GM12872 (cell line): ENCODE results near the gene SV2C.

Source experiments
- TF ChIP-seq, protein P1 (sequence below): IDR thresholded peaks from 3 replicates; pipeline ENCODE4 v1.5.1; 2011; ENCODE audit warnings: low read depth, mild to moderate bottlenecking, low read length, moderate library complexity; ENCODE audit not compliant: insufficient read depth

SV2C gene

DNA sequence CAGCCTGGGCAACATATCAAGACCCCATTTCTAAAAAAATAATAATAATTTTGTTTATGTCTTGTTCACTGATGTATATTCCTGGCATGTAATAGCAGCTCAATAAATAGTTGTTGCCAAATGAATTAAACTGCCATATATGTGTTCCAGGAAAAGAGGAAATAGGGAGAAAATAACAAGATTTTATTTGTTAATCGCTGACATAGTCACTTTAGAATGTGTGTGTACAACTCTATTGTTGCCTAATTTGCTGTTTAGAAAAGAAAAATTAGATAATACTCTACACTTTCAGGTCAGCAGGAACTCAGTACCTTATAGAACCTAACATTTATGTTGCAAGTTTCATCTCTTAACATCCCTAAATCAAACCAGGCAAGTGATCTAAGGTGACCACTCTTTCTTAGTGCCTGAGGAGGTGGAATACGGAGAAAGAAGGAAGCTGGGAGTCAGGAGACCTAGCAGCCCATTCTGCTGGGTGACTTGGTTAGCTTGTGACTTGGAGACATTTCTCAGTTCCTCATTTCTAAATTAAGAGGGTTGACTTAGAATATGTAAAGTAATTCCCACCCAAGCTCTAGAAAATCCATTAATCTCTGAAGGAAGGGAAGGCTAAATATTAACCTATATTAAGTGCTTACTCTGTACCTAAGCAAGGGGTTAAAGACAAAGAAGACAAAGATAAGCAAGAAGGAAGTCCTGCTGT is 209.6 kb downstream of the SV2C start:
- TF ChIP-seq, protein P1, sequence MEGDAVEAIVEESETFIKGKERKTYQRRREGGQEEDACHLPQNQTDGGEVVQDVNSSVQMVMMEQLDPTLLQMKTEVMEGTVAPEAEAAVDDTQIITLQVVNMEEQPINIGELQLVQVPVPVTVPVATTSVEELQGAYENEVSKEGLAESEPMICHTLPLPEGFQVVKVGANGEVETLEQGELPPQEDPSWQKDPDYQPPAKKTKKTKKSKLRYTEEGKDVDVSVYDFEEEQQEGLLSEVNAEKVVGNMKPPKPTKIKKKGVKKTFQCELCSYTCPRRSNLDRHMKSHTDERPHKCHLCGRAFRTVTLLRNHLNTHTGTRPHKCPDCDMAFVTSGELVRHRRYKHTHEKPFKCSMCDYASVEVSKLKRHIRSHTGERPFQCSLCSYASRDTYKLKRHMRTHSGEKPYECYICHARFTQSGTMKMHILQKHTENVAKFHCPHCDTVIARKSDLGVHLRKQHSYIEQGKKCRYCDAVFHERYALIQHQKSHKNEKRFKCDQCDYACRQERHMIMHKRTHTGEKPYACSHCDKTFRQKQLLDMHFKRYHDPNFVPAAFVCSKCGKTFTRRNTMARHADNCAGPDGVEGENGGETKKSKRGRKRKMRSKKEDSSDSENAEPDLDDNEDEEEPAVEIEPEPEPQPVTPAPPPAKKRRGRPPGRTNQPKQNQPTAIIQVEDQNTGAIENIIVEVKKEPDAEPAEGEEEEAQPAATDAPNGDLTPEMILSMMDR, result no peak

DNA sequence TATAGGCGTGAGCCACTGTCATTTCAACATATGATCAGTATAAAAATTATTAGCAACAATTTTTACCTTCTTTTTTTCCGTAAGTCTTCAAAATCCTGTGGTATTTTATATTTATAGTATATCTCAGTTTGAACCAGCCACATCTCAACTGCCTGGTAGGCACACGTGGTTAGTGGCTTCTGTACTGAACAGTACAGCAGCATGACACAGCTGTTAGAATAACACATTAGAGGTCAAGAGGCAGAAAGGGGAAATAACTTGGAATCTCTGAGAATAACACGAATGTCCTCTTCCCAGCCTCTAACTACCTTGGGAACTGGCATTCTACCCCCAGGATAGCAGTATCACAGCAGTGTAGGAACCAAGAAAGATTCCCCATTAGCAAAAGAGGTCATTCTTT is 211.4 kb downstream of the SV2C start:
- TF ChIP-seq, protein P1, result no peak

DNA sequence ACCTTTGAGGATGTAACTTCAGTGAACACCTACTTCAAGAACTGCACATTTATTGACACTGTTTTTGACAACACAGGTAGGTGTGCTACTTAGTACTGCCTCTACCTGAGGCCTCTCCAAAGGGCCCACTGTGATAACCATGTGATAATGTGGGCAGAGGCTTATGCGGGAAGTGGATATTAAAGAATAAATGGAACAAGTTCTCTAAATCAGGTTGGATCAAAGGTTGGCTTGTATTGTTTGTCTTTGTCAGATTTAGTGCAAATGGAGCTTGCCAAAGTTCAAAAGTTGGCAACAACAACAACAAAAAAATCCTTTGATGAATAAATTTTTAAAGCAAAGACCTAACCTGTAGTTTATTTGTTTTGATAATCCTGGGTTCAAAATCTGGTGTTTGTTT is 215.7 kb downstream of the SV2C start:
- TF ChIP-seq, protein P1, result no peak

DNA sequence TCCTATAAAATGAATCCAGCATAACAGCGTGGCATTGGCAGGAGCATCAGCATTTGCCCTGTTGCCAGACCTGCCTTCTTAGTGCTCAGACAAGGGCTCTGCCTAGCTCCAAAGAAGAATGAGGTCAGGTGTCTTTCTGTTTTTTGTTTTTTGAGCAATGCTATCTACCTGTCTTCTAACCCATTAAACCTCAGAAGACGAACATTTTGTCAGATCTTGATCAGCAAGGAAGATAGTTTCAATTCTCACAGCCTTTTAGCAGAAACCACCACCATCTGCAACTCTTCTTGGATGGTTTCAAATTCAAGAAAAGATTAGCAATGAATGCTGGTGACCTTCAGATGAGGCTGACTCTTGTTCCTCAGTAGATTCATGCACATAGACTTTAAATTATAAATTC is 216.4 kb downstream of the SV2C start:
- TF ChIP-seq, protein P1, result no peak

DNA sequence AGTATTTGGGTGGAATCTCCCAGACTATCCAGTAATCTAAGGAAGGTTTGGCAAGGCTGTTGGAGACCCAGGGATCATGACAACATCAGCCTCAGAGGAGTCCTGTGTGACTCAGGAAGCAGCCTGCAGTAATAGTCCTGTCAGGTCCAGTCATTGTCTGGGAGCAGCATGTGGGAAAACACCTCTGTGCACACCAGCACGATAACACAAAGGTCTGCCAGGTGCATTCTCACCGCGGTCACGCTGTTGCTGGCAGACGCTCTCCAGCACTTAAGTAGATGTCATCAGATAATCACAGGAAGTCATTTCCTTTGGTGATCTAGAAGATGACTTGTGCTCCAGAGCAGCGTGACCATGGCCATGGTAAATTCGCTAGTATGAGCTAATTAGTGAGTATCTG is 220.7 kb downstream of the SV2C start:
- TF ChIP-seq, protein P1, result no peak

DNA sequence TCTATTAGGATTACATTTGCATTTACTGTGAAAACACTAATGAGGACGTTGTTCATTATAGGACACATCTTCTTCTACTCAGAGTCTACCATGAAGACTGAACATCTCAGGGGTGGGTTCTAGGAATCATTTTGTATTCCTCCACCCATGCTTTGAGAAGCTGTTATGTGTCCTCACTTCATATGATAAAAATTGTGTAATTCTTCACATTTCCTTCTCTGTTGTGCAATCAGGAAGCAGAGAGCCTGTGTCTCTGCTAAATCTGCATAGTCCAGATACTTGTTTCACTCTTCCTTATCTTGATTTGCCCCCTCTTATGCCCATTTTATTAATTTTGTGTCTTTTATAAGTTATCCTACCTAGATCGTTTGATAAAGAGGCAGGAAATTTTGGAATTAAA is 222.1 kb downstream of the SV2C start:
- TF ChIP-seq, protein P1, result no peak

DNA sequence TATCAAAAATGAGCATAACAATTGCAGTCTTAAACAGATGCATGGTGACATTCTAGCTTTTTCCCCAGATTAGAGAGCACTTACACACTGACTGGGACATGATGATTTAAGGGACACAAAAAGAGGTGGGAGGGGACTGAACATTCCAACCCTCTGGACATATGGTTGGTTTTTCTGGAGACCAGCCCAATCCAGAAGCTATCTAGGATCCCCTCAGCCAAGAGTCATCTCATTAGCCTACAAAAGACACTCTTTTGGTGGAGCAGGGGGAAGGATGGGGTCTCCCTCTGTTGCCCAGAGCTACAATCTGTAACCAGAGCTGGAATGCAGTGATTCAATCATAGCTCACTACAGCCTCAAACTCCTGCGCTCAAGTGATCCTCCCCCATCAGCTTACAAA is 222.6 kb downstream of the SV2C start:
- TF ChIP-seq, protein P1, result no peak

DNA sequence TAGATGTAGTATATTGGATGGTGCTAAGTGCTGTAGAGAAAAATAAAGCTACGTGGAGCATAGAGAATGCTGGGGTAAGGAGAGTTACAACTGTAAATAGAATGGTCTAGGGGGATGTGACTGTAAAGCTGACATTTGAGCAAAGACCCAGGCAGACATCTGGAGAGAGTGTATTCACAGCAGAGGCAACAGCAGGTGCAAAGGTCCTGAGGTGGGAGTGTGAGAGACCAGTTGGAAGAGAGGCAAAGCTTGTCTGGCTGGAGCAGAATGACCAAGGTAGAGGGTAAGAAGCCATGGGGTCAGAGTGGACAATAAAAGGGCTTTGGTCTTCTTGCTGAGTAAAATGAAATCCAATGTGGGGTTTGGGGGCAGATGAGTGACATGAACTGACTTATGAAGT is 227.0 kb downstream of the SV2C start:
- TF ChIP-seq, protein P1, result no peak
